T-helper 2 cell treated with Interferon-gamma antibody and Interleukin-4, amounts not matched to agents 5 μg/mL and 100 μg/mL, for 36 hours (primary cell): ENCODE data around the gene TCF7.

ENCODE experiments used
- DNase-seq: peaks from one replicate; pipeline ENCODE4 v3.0.0; 2021; ENCODE audit warnings: low spot score
- H3K27ac Mint-ChIP-seq: one replicate; pipeline ENCODE4 v1.8.0; 2021; ENCODE audit warnings: mild to moderate bottlenecking, mixed read lengths
- H3K27me3 Mint-ChIP-seq: one replicate; pipeline ENCODE4 v1.8.0; 2021; ENCODE audit warnings: low read depth, mixed read lengths
- H3K36me3 Mint-ChIP-seq: one replicate; pipeline ENCODE4 v1.8.0; 2021; ENCODE audit warnings: low read depth, mixed read lengths
- H3K4me1 Mint-ChIP-seq: one replicate; pipeline ENCODE4 v1.8.0; 2021; ENCODE audit warnings: low read depth, mixed read lengths
- H3K4me3 Mint-ChIP-seq: one replicate; pipeline ENCODE4 v1.8.0; 2022; ENCODE audit warnings: mild to moderate bottlenecking, moderate library complexity, mixed read lengths
- H3K9me3 Mint-ChIP-seq: one replicate; pipeline ENCODE4 v1.8.0; 2021; ENCODE audit warnings: mixed read lengths

TCF7 gene

DNA sequence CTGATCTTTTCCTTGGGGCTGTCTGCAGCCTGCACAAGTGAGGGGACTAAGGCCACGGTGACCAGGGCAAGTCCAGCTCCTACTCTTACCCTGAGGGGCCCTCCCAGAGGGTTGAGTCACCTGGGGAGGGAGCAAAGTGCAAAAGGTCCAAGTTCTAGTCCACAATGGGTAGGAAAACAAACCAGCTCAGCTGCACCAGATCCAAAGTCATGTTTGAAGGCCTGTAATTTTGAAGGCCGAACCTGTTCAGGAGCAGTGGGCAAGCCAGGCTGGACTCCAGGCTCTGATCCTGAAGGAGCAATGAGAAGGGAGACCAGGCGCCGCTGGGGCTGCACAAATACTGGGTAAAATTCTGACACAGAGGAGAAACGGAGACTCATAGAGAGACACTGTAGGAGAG lies 15.8 kb upstream of the TCF7 start:
- Mint-ChIP-seq H3K27ac (no peak overlapping the region), H3K36me3 (no peaks in the 10 kb centered on the region), H3K27me3 (peaks cover 23% of the 10 kb centered on the region), H3K4me1 (peaks cover 22% of the 10 kb centered on the region), H3K9me3 (no peaks in the 10 kb centered on the region), H3K4me3 (no peak overlapping the region)
- DNase-seq = no peak

DNA sequence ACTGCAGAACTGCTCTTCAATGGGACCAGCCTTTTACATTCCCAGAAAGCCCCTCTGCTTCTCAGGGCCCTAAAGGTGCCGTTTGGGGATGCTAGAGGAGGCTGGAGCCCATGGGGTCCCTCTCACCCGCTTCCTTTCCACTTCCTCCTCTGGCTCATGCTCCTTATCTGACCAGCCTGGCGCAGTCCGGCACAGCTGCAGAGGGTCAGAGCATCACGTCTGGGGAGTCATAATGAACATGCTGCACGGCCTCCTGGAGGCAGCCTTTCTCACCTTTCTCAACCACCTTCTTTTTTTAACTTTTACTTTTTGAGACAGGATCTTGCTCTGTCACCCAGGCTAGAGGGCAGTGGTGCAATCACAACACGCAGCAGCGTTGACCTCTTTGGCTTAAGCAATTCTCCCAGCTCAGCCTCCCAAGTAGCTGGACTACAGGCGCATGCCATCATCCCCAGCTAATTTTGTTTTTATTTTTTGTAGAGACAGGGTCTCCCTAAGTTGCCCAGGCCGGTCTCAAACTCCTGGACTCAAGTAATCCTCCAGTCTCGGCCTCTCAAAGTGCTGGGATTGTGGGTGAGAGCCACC lies 15.1 kb upstream of the TCF7 start:
- DNase-seq = no peak
- H3K27ac Mint-ChIP-seq = peak overlapping the region; percentile 10
- H3K4me3 Mint-ChIP-seq = no peak overlapping the region
- H3K9me3 Mint-ChIP-seq = no peaks in the 10 kb centered on the region
- peaks cover 20% of the 10 kb centered on the region for H3K27me3 Mint-ChIP-seq
- H3K36me3 Mint-ChIP-seq = no peaks in the 10 kb centered on the region
- H3K4me1 Mint-ChIP-seq = peaks cover 26% of the 10 kb centered on the region

- H3K36me3 Mint-ChIP-seq = no peaks in the 10 kb centered on the region
- H3K4me1 Mint-ChIP-seq = peaks cover 31% of the 10 kb centered on the region
- DNase-seq = no peak
- no peak overlapping the region for H3K27ac Mint-ChIP-seq
- H3K9me3 Mint-ChIP-seq = no peaks in the 10 kb centered on the region
- peak overlapping the region; percentile 33 for H3K4me3 Mint-ChIP-seq
- peaks cover 23% of the 10 kb centered on the region for H3K27me3 Mint-ChIP-seq
Observed at GRCh38 chr5:134099939-134100282, 14.6 kb upstream of the TCF7 start.

DNA sequence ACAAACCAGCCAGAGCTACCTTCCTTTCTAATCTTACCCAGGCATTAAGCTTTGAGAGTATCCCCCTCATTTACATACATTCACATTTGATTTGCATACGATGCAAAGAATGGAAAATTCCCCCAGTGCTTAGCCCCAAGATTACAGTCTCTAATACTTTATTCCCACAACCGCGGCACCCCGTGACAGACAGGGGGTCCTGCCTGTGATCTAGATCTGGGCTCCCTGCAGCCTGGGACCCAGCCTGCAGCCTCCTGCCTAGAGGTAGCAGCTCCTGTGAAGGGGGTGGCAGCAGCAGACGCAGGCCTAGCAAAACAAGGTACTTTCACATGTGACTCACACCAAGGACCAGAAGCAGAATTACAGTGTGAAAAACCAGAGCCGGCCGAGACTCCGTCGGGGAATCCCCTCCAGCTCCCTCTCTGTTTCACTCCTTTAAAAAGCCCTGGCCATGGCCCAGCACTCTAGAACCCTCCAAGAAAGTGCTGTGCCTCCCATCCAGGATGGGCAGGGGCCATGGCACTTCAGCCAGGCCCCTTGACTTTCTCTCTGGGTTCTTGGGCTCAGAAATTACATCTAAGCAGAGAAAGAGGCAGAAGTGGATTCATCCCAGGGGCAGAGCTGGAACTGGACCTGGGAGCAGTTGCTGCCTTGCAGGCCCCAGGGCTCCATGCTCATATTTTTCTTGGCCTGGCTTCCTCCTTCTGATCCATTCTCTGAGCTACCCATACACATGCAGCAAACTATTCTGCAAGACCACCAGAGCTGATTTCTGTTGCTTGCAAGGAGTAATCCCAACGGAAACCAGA lies 14.0 kb upstream of the TCF7 start:
- Mint-ChIP-seq H3K36me3 (no peaks in the 10 kb centered on the region), H3K4me1 (peaks cover 37% of the 10 kb centered on the region), H3K9me3 (no peaks in the 10 kb centered on the region), H3K4me3 (peak overlapping the region; percentile 33), H3K27me3 (peaks cover 28% of the 10 kb centered on the region), H3K27ac (peak overlapping the region; percentile 74)
- peak; percentile 89 for DNase-seq

GRCh38 chr5:134101686-134102439 lies 12.6 kb upstream of the TCF7 start:
- H3K36me3 Mint-ChIP-seq = no peaks in the 10 kb centered on the region
- H3K27ac Mint-ChIP-seq = no peak overlapping the region
- peaks cover 23% of the 10 kb centered on the region for H3K27me3 Mint-ChIP-seq
- H3K4me3 Mint-ChIP-seq = no peak overlapping the region
- no peaks in the 10 kb centered on the region for H3K9me3 Mint-ChIP-seq
- DNase-seq = peak; percentile 56
- H3K4me1 Mint-ChIP-seq = peaks cover 39% of the 10 kb centered on the region

- DNase-seq = no peak
- Mint-ChIP-seq H3K36me3 (no peaks in the 10 kb centered on the region), H3K4me3 (no peak overlapping the region), H3K27me3 (peaks cover 24% of the 10 kb centered on the region), H3K4me1 (peaks cover 39% of the 10 kb centered on the region), H3K27ac (peak overlapping the region; percentile 49), H3K9me3 (no peaks in the 10 kb centered on the region)
Observed at GRCh38 chr5:134103397-134103796, 11.1 kb upstream of the TCF7 start.

- peak overlapping the region; percentile 68 for H3K4me3 Mint-ChIP-seq
- H3K27ac Mint-ChIP-seq = peak overlapping the region; percentile 70
- no peaks in the 10 kb centered on the region for H3K9me3 Mint-ChIP-seq
Observed at GRCh38 chr5:134103998-134104654, 10.4 kb upstream of the TCF7 start.

GRCh38 chr5:134106991-134107701 lies 7.3 kb upstream of the TCF7 start:
- H3K4me3 Mint-ChIP-seq = no peak overlapping the region
- peaks cover 42% of the 10 kb centered on the region for H3K27me3 Mint-ChIP-seq

More at GRCh38 chr5:134103998-134104654, 10.4 kb upstream of the TCF7 start:
- Mint-ChIP-seq H3K27me3 (peaks cover 25% of the 10 kb centered on the region), H3K4me1 (peaks cover 39% of the 10 kb centered on the region), H3K36me3 (no peaks in the 10 kb centered on the region)
- DNase-seq = no peak

GRCh38 chr5:134107779-134108178 lies 6.7 kb upstream of the TCF7 start:
- Mint-ChIP-seq H3K4me3 (no peak overlapping the region), H3K27me3 (peaks cover 48% of the 10 kb centered on the region), H3K36me3 (no peaks in the 10 kb centered on the region), H3K9me3 (no peaks in the 10 kb centered on the region), H3K27ac (no peak overlapping the region), H3K4me1 (peaks cover 45% of the 10 kb centered on the region)
- DNase-seq = no peak

More at GRCh38 chr5:134106991-134107701, 7.3 kb upstream of the TCF7 start:
- Mint-ChIP-seq H3K4me1 (peaks cover 41% of the 10 kb centered on the region), H3K27ac (no peak overlapping the region), H3K36me3 (no peaks in the 10 kb centered on the region), H3K9me3 (no peaks in the 10 kb centered on the region)
- DNase-seq = no peak

DNA sequence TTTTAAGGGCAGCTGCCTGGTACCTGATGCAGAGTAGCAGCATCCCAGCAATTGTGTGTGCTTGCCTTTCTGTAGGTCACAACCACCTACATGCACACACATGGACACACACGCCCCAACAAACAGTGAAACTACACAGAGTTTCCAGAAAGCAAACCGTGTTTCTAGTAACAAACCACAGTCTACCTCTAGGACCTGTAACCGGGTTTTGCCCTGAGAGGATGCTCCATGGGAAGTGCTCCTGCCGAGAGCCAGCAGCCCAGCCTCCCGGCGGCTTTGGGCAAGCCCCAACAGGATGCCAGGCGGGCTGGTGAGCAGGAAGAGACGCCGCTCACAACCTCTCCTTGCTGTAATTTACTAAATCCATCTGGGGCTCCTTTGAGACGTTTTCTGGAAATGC lies 4.1 kb upstream of the TCF7 start:
- peaks cover 35% of the 10 kb centered on the region for H3K4me1 Mint-ChIP-seq

GRCh38 chr5:134111741-134112647 lies 2.5 kb upstream of the TCF7 start:
- DNase-seq = peak; percentile 66
- H3K27me3 Mint-ChIP-seq = peaks cover 60% of the 10 kb centered on the region
- H3K36me3 Mint-ChIP-seq = peaks cover 4% of the 10 kb centered on the region
- H3K4me3 Mint-ChIP-seq = peak overlapping the region; percentile 2
- no peaks in the 10 kb centered on the region for H3K9me3 Mint-ChIP-seq
- H3K4me1 Mint-ChIP-seq = peaks cover 33% of the 10 kb centered on the region
- H3K27ac Mint-ChIP-seq = peak overlapping the region; percentile 55

More for the DNA sequence above, 4.1 kb upstream of the TCF7 start:
- Mint-ChIP-seq H3K27me3 (peaks cover 48% of the 10 kb centered on the region), H3K9me3 (no peaks in the 10 kb centered on the region), H3K4me3 (no peak overlapping the region), H3K36me3 (no peaks in the 10 kb centered on the region), H3K27ac (no peak overlapping the region)
- peak; percentile 36 for DNase-seq

GRCh38 chr5:134112726-134113362 lies 1.6 kb upstream of the TCF7 start:
- DNase-seq = no peak
- Mint-ChIP-seq H3K4me1 (peaks cover 33% of the 10 kb centered on the region), H3K9me3 (no peaks in the 10 kb centered on the region), H3K27ac (no peak overlapping the region), H3K4me3 (no peak overlapping the region), H3K27me3 (peaks cover 64% of the 10 kb centered on the region), H3K36me3 (peaks cover 4% of the 10 kb centered on the region)
